Nucleus accumbens (tissue), 56 donors: ENCODE results near the gene CCDC167.
A peak's percentile ranks its signal among the peaks of the same experiment; 100 is the strongest.

ENCODE experiments used
- DNase-seq, 56 donors: peaks; one replicate each; lab custom pipeline; 2025; lab: John Stamatoyannopoulos, UW

Gene CCDC167

DNA sequence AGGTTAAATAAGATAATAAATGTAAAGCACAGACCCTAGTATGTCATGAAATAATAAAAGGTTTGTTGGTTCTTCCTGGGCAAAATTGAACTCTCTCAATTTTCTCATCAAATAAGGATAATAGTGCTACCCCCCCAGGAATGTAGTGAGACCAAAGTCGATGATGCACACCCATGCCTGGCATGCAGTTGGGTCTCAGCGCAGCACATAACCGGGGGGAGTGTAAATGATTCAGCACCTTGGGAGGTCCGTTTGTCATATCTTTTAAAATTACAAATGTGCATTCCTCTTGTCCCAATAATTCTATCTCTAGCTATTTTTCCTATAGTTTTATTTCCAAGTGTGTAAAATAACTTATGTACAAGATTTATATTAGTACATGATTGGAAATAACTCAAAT, 31.3 kb upstream of the CCDC167 start:
- DNase-seq: no peak

DNA sequence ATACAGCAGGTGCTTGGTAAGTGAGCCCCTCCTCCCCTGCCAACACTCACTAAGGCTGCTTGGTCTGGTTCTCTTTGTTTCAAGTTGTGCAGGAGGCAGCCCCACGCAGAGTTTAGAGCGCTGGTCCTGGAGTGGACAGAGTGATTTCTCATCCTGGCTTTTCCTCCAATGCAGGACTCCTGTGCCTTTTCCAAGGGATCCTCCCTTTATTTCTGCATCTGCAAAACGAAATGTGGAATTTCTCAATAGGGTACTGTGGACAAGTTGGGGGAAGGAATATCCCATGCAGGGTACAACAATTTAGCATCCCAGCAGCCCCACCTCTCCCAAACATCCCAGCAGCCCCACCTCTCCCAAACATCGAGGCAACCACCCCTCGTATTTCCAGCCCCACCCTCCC, 30.6 kb upstream of the CCDC167 start:
- no peak for DNase-seq

GRCh38 chr6:37528541-37528940, 28.8 kb upstream of the CCDC167 start:
- no peak for DNase-seq

DNA sequence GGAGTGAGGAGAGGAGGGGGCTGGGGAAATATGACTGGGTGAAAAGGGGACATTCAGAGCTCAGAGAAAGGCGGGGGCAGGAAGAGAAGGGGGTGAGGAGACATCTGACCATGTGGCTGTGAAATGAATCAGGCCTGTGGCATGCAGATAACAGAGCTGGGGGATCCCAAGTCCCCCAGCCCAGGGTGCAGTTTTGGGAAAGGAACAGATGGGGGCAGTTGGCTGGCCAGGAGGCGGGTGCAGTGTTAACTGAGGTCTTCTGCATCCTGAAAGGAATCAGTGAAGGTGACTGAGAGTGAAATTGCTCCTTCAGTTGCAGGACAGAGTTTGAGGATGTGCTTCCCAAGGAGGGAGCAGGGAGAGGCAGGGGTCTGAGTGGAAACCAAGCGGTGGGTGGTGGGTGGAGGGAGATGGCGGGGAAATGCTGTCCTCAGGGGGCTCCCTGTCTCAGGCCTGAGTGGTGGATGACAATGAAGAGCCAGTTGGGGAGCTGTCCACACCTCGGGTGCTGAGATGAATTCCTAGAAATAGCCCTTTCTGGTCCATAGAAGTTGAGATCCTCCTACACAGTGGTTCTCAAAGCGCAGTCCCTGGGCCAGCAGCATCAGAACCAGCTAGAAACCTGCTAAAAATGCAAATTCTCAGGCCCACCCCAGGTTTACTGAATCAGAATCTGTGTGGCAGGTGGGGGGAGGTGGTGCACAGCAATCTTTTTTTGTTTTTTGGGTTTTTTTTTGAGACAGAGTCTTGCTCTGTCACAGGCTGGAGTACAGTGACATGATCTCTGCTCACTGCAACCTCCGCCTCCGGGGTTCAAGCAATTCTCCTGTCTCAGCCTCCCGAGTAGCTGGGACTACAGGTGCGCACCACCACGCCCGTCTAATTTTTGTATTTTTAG, 26.0 kb upstream of the CCDC167 start:
- no peak for DNase-seq

GRCh38 chr6:37524970-37525318, 25.3 kb upstream of the CCDC167 start:
- no peak for DNase-seq

GRCh38 chr6:37524025-37524969, 24.6 kb upstream of the CCDC167 start:
- no peak for DNase-seq

- no peak for DNase-seq
Measured at GRCh38 chr6:37523412-37523811, 23.7 kb upstream of the CCDC167 start.

DNA sequence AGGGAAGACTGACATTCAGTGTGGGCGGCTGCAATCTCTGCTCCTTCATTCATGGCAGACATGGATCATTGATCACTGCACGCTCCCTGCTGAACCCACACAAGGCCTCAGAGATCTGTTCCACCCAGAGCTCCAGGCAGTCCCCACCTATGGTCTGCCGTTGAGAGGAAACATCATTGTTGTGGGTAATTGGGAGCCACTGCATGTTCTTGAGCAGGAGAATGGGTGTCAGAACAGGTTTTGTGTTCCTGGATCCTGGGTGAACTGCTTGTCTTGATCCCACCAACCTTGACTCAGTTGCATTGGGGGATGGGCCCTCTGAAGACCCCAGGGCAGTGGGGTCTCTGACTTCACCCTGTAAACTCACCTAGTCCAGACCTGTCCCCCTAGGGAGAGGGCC, 23.1 kb upstream of the CCDC167 start:
- DNase-seq: no peak

DNA sequence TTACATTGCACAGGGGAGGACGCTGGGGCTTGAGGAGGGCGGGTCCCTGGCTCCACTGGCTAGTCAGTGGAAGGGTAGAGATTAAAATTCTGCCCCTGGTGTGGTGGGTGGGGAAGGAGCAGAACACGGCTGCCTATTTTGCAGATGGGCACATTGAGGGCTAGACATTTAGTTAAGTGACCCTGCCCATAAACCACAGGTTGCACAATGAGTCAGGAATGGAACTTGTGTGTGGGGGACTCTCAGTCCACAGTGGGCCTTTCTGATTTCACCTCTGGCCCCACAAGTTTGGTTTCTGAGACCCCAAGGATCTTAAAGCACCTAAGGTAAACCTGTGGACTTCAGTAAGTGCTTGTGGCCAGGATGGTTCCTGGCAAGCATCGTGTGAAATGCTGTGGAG, 22.0 kb upstream of the CCDC167 start:
- DNase-seq: no peak

DNA sequence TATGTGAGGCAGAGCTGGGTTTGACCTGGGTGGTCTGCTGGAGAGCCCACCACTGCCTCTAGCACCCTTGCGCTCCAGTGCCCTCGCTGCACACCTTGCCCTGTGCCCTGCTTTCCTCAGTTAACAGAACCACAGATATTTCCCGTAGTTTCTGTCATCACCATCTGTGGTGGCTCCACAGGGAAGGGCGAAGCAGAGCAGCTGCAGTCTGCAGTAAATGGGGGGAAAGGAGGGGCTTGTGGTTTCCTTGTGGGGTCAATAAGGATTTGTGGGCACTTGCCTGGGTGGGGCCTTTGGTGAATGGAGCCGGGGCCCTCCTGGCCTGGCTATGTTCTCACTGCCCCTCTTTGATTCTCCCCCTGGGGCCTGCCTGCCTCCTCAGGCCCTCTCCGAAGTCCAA, 21.2 kb upstream of the CCDC167 start:
- no peak for DNase-seq

DNA sequence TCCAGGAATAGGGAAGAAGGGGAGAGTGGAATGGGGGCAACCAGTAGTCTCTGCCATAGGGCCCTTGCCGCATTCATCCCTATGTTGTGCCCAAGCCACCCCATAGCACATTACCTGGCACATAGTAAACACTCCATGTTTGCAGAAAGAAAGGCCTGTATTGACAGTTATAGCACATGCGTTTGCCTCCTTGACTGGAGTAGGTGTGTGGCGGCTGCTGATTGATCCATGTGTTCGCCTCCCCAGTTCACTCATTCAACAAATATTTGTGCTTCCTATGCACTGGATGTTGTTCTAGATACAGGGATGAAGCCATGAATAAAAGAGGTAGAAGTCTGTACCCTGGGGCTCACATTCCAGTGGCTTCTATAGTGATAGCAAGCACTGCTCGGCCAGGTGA, 19.8 kb upstream of the CCDC167 start:
- no peak for DNase-seq

GRCh38 chr6:37518116-37518515, 18.4 kb upstream of the CCDC167 start:
- no peak for DNase-seq

GRCh38 chr6:37517411-37517812, 17.7 kb upstream of the CCDC167 start:
- DNase-seq: no peak

GRCh38 chr6:37516920-37517405, 17.3 kb upstream of the CCDC167 start:
- no peak for DNase-seq

DNA sequence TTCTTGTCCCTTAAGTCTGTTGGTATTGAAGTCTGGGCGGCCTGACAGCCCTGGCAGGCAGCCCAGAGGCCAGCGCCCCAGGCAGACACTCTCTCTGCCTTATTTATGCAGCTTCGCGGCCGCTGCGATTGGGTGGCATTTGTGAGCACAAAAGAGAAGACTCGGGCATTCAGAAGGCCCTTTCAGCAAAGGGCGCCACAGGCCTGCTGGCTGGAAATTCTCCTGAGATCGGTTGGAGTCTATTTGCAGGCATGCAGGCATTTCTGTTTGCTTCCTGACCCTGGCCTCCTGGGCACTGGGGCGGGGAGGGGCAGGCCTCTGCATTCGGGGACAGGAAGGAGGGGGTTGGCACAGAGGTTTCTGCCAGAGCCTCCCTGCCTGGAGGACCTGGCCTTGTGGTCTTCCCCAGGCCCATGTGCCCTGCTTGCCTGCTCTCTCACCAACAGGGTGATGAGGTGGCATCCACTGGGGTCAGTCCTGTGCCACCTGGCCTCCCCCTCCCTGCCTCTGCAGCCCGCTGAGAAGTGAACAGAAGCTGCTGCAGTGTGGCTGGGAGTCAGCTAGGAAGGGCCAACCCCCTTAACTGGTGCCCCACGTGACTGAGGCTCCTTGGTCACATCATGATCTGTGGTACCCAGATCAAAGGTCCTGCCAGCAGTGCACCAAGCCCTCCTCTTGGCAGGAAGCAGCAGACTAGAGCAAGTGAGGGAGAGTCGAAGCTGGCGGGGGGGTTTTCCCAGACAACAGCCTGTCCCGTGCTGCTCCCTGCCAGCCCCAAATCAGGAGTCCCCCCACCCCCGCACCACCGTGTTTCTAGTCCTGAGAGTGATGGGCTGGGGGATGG, 16.6 kb upstream of the CCDC167 start:
- peak in 46 of 56 donors; percentile 14 to 77 (median 41) for DNase-seq

- DNase-seq: peak in 1 of 56 donors; percentile 48
Measured at GRCh38 chr6:37515712-37516075, 16.0 kb upstream of the CCDC167 start.

GRCh38 chr6:37514837-37515236, 15.1 kb upstream of the CCDC167 start:
- peak in 3 of 56 donors; percentile 15 to 35 (median 31) for DNase-seq

GRCh38 chr6:37514321-37514771, 14.7 kb upstream of the CCDC167 start:
- no peak for DNase-seq

DNA sequence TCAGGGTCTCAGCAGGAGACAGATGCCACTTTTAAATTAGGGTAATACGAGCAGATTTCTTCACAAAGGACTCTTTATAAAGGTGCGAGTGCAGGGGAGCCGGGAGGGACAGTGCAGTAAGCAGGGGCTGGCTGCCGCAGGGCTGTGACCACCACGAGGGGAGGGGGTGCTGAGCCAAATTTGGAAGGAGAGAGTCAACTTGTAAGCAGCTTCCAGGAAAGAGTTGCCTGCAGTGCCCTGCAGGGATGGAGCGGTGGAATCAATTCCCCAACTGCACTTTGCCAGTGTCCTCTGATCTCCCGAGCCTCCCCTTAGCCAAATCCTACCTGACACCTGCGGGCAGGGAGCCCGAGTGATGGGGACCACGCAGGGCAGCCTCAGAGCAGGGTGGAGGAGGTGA, 13.9 kb upstream of the CCDC167 start:
- no peak for DNase-seq

- no peak for DNase-seq
Measured at GRCh38 chr6:37513155-37513554, 13.5 kb upstream of the CCDC167 start.
